ENCODE data around the gene DCHS2.

DNA sequence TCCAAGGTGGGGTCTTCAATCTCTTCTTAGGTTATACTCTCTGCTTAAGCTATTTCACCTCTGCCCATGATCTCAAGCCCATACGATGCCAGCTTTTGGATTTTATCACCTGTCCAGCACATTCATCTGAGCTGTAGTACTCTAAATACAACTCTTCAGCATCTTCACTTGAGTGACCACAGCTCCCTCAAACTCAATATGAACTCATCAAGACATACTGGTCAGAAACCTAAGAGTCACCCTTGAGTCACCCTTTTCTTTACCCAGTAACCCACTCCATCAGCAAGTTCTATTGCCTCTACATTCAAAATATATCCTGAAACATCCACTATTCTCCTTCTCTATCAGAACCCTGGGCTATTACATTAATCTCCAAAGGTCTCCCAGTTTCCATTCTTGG is 69.4 kb downstream of the DCHS2 start:
- TF ChIP-seq POLR2AphosphoS5 (IDR thresholded peaks at IDR 0.05) (no peak), POLR2A (IDR thresholded peaks at IDR 0.05) (no peak)
- TF ChIP-seq, protein P1, sequence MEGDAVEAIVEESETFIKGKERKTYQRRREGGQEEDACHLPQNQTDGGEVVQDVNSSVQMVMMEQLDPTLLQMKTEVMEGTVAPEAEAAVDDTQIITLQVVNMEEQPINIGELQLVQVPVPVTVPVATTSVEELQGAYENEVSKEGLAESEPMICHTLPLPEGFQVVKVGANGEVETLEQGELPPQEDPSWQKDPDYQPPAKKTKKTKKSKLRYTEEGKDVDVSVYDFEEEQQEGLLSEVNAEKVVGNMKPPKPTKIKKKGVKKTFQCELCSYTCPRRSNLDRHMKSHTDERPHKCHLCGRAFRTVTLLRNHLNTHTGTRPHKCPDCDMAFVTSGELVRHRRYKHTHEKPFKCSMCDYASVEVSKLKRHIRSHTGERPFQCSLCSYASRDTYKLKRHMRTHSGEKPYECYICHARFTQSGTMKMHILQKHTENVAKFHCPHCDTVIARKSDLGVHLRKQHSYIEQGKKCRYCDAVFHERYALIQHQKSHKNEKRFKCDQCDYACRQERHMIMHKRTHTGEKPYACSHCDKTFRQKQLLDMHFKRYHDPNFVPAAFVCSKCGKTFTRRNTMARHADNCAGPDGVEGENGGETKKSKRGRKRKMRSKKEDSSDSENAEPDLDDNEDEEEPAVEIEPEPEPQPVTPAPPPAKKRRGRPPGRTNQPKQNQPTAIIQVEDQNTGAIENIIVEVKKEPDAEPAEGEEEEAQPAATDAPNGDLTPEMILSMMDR (IDR thresholded peaks at IDR 0.05) = no peak

Measured in suprapubic skin (tissue), 4 donors.